GM12801 (cell line): ENCODE data around the gene CCDC27.

Experiments
- TF ChIP-seq, protein P1 (sequence below): IDR thresholded peaks from one replicate; pipeline ENCODE4 v1.5.1; 2011; ENCODE audit warnings: control low read depth; ENCODE audit not compliant: insufficient read length; ENCODE audit errors: extremely low read depth

Gene CCDC27

DNA sequence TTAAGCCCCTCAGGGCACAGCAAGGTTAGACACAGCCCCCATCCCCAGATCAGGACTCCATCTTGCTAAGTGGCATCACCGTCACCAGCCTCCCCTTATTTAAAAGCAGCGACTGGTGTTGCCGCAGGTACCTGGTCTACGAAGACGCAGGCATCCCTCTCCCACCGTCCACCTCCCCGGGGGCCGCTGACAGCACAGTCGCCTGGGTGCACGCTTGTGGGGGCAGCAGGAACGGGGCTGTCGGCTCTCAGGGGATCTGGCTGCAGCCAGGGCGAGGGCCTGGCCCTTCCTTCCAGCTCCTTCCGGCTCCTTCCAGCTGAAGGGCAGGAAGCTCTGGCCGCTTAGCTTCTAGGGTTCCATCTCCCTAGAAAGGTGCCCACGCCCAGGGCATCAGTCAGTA lies 17.6 kb upstream of the CCDC27 start:
- TF ChIP-seq, protein P1, sequence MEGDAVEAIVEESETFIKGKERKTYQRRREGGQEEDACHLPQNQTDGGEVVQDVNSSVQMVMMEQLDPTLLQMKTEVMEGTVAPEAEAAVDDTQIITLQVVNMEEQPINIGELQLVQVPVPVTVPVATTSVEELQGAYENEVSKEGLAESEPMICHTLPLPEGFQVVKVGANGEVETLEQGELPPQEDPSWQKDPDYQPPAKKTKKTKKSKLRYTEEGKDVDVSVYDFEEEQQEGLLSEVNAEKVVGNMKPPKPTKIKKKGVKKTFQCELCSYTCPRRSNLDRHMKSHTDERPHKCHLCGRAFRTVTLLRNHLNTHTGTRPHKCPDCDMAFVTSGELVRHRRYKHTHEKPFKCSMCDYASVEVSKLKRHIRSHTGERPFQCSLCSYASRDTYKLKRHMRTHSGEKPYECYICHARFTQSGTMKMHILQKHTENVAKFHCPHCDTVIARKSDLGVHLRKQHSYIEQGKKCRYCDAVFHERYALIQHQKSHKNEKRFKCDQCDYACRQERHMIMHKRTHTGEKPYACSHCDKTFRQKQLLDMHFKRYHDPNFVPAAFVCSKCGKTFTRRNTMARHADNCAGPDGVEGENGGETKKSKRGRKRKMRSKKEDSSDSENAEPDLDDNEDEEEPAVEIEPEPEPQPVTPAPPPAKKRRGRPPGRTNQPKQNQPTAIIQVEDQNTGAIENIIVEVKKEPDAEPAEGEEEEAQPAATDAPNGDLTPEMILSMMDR = no peak

DNA sequence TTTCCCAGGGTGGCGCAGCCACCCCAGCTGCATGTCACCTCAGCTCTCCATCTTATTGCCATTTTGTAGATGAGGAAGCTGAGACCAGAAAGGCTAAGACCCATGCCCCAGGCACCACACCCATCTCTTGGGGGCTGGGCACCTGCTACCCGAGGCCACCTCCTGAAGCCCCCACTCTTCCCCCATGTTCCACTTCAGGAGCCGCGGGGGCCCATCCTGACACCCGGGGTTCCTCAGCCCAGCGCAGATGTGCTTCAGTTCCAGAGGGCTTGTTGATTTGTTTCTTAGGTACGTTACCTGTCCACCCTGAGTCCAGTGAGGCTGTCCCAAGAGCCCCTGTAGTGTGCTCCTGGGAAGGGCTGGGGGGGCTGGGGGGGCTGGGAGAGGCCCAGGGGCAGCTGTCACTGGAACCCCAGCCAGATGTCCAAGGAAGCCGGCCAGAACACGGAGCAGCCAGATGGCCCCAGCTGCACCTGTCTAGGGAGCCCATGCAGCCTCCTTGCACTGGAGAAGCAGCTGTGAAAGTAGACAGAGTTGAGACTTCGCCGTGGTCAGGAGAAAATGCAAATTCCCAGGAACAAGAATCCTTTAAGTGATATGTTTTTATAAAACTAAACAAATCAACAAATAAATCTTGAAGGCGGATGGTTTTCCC lies 17.1 kb upstream of the CCDC27 start:
- TF ChIP-seq, protein P1 = no peak

DNA sequence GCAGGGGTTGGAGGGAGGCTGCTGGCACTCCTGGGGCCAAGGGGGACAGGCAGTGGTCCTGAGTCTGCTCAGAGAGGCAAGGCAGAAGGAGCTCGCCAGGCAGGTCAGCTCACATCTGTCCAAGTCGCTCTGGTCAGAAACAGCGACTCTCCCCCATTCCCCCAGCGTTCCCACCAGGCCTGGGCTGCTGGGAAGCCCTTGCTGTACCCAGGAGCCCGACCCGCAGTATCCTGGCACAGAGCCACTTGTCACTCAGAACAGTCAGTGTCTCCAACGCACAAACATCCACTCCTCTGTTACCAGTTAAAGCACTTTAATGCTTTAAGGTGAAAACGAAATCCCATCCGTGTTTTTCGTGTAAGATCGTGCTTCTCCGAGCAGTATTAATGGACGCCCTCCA lies 16.6 kb upstream of the CCDC27 start:
- TF ChIP-seq, protein P1 = no peak

GRCh38 chr1:3736131-3736561 lies 16.1 kb upstream of the CCDC27 start:
- TF ChIP-seq, protein P1 = no peak

GRCh38 chr1:3736708-3737107 lies 15.5 kb upstream of the CCDC27 start:
- TF ChIP-seq, protein P1 = no peak

DNA sequence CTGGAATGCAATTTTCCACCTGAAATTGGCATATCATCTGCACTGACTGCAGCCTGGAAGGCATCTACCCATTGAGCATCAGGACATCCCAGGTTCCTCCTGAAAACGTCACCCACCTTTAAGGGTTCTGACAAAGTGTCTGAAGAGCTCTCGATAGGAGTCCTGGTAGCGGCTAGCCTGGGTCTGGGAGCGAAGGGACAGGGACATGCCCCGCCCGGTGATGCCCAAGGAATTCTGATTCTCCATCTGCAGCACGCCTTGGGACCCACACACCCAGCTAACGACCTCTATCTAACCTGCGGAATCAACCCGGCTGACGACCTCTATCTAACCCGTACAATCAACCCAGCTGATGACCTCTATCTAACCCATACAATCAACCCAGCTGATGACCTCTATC lies 13.3 kb upstream of the CCDC27 start:
- TF ChIP-seq, protein P1 = no peak

- TF ChIP-seq, protein P1 = no peak
These were observed 12.2 kb upstream of the CCDC27 start for GRCh38 chr1:3740042-3740441.
